Keratinocyte (primary cell): ENCODE results near the gene KMT5B. TPM values are rescaled to one million over a fixed set of nuclear protein-coding genes. Genes with fewer than 3 reads are reported as not detected.

Experiments
- DNase-seq: peaks from one replicate; pipeline ENCODE4 v3.0.0-alpha.2; 2011; ENCODE audit warnings: low read depth, missing footprints, low spot score
- FAIRE-seq: peaks from 2 replicates; lab custom pipeline; 2011; peaks lifted over from hg19 to GRCh38; lab: Jason Lieb, UNC
- H2AFZ ChIP-seq: 2 replicates; pipeline ENCODE4 v1.6.0; 2012; ENCODE audit warnings: low read length, control low read depth, inconsistent platforms; ENCODE audit not compliant: control insufficient read depth
- H3K27ac ChIP-seq: 2 replicates; pipeline ENCODE4 v1.5.1; 2011; ENCODE audit warnings: low read length; ENCODE audit not compliant: control insufficient read depth, insufficient read depth
- H3K27me3 ChIP-seq: 3 replicates; pipeline ENCODE4 v1.6.0; 2011; ENCODE audit warnings: low read length; ENCODE audit not compliant: control insufficient read depth, insufficient read depth; ENCODE audit errors: extremely low read depth
- H3K36me3 ChIP-seq, 2 experiments: 2 replicates in 1 of 2; 3 replicates in 1 of 2; pipeline ENCODE4 v1.5.1; 2011; ENCODE audit warnings: low read length in 2 of 2, mild to moderate bottlenecking in 1 of 2; ENCODE audit not compliant: control insufficient read depth in 2 of 2, insufficient read depth in 2 of 2; ENCODE audit errors: extremely low read depth in 1 of 2
- H3K4me1 ChIP-seq: 3 replicates; pipeline ENCODE4 v1.5.1; 2011; ENCODE audit warnings: low read length; ENCODE audit not compliant: control insufficient read depth, insufficient read depth; ENCODE audit errors: extremely low read depth
- H3K4me2 ChIP-seq: 3 replicates; pipeline ENCODE4 v1.6.0; 2011; ENCODE audit warnings: low read depth, low read length; ENCODE audit not compliant: control insufficient read depth, insufficient read depth; ENCODE audit errors: extremely low read depth
- H3K4me3 ChIP-seq, 3 experiments: fragments of 200-600 bp in 1 of 3; sonication (generic) in 1 of 3; 2 replicates in 2 of 3; 3 replicates in 1 of 3; pipeline ENCODE4 v1.5.1; 2011 to 2016; ENCODE audit warnings: low read length in 3 of 3, mild to moderate bottlenecking in 3 of 3, control low read depth in 2 of 3, inconsistent platforms in 1 of 3, low read depth in 1 of 3, mixed read lengths in 1 of 3, mixed run types in 1 of 3, moderate library complexity in 1 of 3; ENCODE audit not compliant: control insufficient read depth in 2 of 3, insufficient read depth in 2 of 3; ENCODE audit errors: extremely low read depth in 1 of 3
- H3K79me2 ChIP-seq: 2 replicates; pipeline ENCODE4 v1.6.0; 2012; ENCODE audit warnings: low read length; ENCODE audit not compliant: control insufficient read depth, insufficient read depth
- H3K9ac ChIP-seq: 3 replicates; pipeline ENCODE4 v1.6.0; 2011; ENCODE audit warnings: low read length; ENCODE audit not compliant: control insufficient read depth, insufficient read depth; ENCODE audit errors: extremely low read depth
- H3K9me1 ChIP-seq: 3 replicates; pipeline ENCODE4 v1.6.0; 2011; ENCODE audit warnings: low read length; ENCODE audit not compliant: control insufficient read depth, insufficient read depth; ENCODE audit errors: extremely low read depth
- H3K9me3 ChIP-seq: 2 replicates; pipeline ENCODE4 v1.5.1; 2012; ENCODE audit warnings: low read depth, low read length; ENCODE audit not compliant: control insufficient read depth
- H4K20me1 ChIP-seq: 3 replicates; pipeline ENCODE4 v1.6.0; 2011; ENCODE audit warnings: low read length; ENCODE audit not compliant: control insufficient read depth, insufficient read depth; ENCODE audit errors: extremely low read depth
- EZH2 ChIP-seq: IDR thresholded peaks from one replicate; pipeline ENCODE4 v1.6.1; 2012; ENCODE audit warnings: inconsistent platforms, mild to moderate bottlenecking, low read length, moderate library complexity
- dilution Hi-C: fragments of 300-500 bp; cut with MboI; formaldehyde crosslinking; loops from one replicate; pipeline ENCODE4 v1.7.0; 2020; ENCODE audit warnings: low sequenced_read_pairs; ENCODE audit not compliant: extremely low pct_ligation_motif_present
- polyA plus RNA-seq, 5 experiments: library from polyadenylated mRNA; depleted of rRNA in 3 of 5; stranded (reverse) in 3 of 5; stranded (forward) in 1 of 5; unstranded in 1 of 5; fragments of >200 nt; gene quantifications; 1 replicate in 1 of 5; 2 replicates in 3 of 5; 3 replicates in 1 of 5; pipeline versions ENCODE4 v1.2.1 to v1.2.3, GENCODE V29; 2011 to 2012; ENCODE audit warnings: missing spikeins in 2 of 5, low read depth in 1 of 5, low replicate concordance in 1 of 5
- TF ChIP-seq, protein P1 (sequence below), 3 experiments: IDR thresholded peaks in 1 of 3; conservative IDR thresholded peaks in 1 of 3; optimal IDR thresholded peaks in 1 of 3; 2 replicates in 2 of 3; 3 replicates in 1 of 3; pipeline versions ENCODE3 to v1.5.1; 2011; ENCODE audit warnings: low read length in 3 of 3, mild to moderate bottlenecking in 3 of 3, moderate library complexity in 2 of 3, control low read depth in 1 of 3, inconsistent platforms in 1 of 3; ENCODE audit not compliant: insufficient read depth in 2 of 3; ENCODE audit errors: extremely low read depth in 1 of 3

Gene KMT5B
- polyA plus RNA-seq, 1 donor (not counting 4 experiments of a cell fraction or from before 2014, with no cell fraction given): 17.2 TPM

DNA sequence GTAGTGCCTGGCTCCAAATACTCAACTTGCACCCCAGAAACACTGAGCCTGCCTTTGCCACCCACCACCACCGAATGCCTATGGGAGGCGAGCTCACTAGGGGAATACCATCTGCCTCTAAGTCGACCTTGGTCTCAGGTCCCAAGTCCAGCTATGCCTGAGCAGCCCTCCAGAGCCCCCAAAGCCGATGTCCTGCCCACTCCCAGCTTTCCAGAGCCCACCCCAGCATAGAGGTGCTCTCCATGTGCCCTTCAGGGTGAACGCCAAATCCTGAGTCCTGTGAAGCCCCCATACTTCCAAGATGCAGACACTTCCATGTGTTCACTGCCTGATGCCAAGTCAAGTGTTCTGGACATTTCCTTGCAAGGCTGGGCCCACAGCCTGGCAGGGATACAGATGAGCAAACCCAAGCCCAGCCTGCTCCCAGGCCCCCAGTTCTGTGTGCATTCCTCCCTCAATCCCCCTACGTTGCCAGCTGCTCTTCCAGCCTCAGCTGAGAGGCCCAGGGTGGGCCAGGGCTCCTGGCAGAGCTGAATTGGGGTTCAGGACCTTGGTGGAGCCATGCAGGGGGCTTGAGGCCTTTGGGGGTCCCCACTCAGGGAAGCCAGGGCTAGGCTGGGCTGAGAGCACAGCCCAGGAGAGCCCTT lies 2.6 kb upstream of the KMT5B start:
- Histone ChIP-seq H3K79me2 (peaks cover 20% of the 10 kb centered on the region), H3K27ac (no peak overlapping the region), H3K9me3 (no peaks in the 10 kb centered on the region), H3K4me2 (peak overlapping the region; percentile 44), H4K20me1 (peaks cover 15% of the 10 kb centered on the region), H3K9ac (no peak overlapping the region), H2AFZ (peak overlapping the region; percentile 65), H3K4me3 (peak overlapping the region in 1 of 3 experiments; percentile 15), H3K36me3 (no peaks in the 10 kb centered on the region), H3K4me1 (peaks cover 31% of the 10 kb centered on the region), H3K9me1 (peaks cover 3% of the 10 kb centered on the region), H3K27me3 (peaks cover 5% of the 10 kb centered on the region)
- no peak for TF ChIP-seq EZH2
- TF ChIP-seq, protein P1, sequence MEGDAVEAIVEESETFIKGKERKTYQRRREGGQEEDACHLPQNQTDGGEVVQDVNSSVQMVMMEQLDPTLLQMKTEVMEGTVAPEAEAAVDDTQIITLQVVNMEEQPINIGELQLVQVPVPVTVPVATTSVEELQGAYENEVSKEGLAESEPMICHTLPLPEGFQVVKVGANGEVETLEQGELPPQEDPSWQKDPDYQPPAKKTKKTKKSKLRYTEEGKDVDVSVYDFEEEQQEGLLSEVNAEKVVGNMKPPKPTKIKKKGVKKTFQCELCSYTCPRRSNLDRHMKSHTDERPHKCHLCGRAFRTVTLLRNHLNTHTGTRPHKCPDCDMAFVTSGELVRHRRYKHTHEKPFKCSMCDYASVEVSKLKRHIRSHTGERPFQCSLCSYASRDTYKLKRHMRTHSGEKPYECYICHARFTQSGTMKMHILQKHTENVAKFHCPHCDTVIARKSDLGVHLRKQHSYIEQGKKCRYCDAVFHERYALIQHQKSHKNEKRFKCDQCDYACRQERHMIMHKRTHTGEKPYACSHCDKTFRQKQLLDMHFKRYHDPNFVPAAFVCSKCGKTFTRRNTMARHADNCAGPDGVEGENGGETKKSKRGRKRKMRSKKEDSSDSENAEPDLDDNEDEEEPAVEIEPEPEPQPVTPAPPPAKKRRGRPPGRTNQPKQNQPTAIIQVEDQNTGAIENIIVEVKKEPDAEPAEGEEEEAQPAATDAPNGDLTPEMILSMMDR (optimal IDR thresholded peaks at IDR 0.05 in 1 of 3, IDR thresholded peaks at IDR 0.05 in 1 of 3, conservative IDR thresholded peaks at IDR 0.05 in 1 of 3; ENCODE audit: extremely low read depth in 1 of 3, insufficient read depth in 2 of 3, low read length in 3 of 3): no peak
- FAIRE-seq (no peak), DNase-seq (no peak)
- dilution Hi-C loops: no loop called here

DNA sequence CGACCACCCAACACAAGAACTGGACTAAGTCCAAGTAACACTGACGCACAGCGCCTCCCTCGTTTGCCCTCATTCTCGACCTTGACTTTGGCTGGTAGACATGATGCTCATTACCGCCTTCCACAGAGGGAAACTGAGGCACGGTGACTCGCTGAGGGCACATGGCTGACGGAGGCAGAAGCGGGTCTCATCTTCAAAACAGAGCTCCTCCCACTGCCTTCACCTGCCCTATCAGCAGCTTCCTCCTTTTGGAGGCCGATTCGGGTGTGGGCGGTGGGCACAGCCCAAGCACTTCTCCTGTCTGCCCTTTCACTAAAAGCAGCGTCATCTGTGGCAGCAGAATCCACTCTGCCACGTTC lies 2.0 kb upstream of the KMT5B start:
- H3K4me1 ChIP-seq: peaks cover 32% of the 10 kb centered on the region
- dilution Hi-C loops: no loop called here

More for the DNA sequence above, 2.0 kb upstream of the KMT5B start:
- Histone ChIP-seq H3K27ac (no peak overlapping the region), H3K27me3 (peaks cover 5% of the 10 kb centered on the region), H3K4me2 (peak overlapping the region; percentile 84), H2AFZ (no peak overlapping the region), H3K9ac (no peak overlapping the region), H3K36me3 (no peaks in the 10 kb centered on the region), H3K79me2 (peaks cover 25% of the 10 kb centered on the region), H3K4me3 (no peak overlapping the region), H3K9me3 (no peaks in the 10 kb centered on the region), H4K20me1 (peaks cover 20% of the 10 kb centered on the region), H3K9me1 (peaks cover 6% of the 10 kb centered on the region)
- no peak for TF ChIP-seq EZH2
- TF ChIP-seq, protein P1 (optimal IDR thresholded peaks at IDR 0.05 in 1 of 3, IDR thresholded peaks at IDR 0.05 in 1 of 3, conservative IDR thresholded peaks at IDR 0.05 in 1 of 3; ENCODE audit: extremely low read depth in 1 of 3, insufficient read depth in 2 of 3, low read length in 3 of 3): no peak
- DNase-seq (no peak), FAIRE-seq (no peak)
